Inflammatory macrophage treated with lipopolysaccharide for 4 hours (primary cell): ENCODE measurements around the gene KCND2.
A peak's percentile ranks its signal among the peaks of the same experiment; 100 is the strongest.
"Not testable (repeated sequence)": the region's sequence is repeated elsewhere in the genome, so short reads cannot be mapped to it uniquely, and the experiment has no call there.

Experiments
- DNase-seq: peaks from one replicate; pipeline ENCODE4 v3.0.0-alpha.2; 2020

Gene KCND2

GRCh38 chr7:120272701-120273475 lies at the start of gene KCND2:
Gene KCND2, plus strand, starts transcription at chr7:120273175.
- no peak for DNase-seq

GRCh38 chr7:120226188-120226587 lies 46.8 kb upstream of the KCND2 start:
- no peak for DNase-seq

- DNase-seq, result no peak
These were observed 45.7 kb upstream of the KCND2 start for GRCh38 chr7:120227255-120227654.

GRCh38 chr7:120229084-120229483 lies 43.9 kb upstream of the KCND2 start:
- no peak for DNase-seq

- DNase-seq, result no peak
These were observed 39.6 kb upstream of the KCND2 start for GRCh38 chr7:120233338-120233737.

GRCh38 chr7:120240350-120240749 lies 32.6 kb upstream of the KCND2 start:
- not testable (repeated sequence) for DNase-seq

- DNase-seq, result no peak
These were observed 31.0 kb upstream of the KCND2 start for GRCh38 chr7:120241973-120242372.

GRCh38 chr7:120254845-120255244 lies 18.1 kb upstream of the KCND2 start:
- DNase-seq, result no peak

GRCh38 chr7:120256344-120257070 lies 16.5 kb upstream of the KCND2 start:
- DNase-seq, result no peak

- DNase-seq, result no peak
These were observed 13.6 kb upstream of the KCND2 start for GRCh38 chr7:120259386-120259785.

- no peak for DNase-seq
These were observed 12.9 kb upstream of the KCND2 start for GRCh38 chr7:120260111-120260510.

GRCh38 chr7:120272261-120272660 lies 714 bp upstream of the KCND2 start:
- DNase-seq, result peak; percentile 15

GRCh38 chr7:120273476-120273975 lies 551 bp downstream of the KCND2 start:
- no peak for DNase-seq

- no peak for DNase-seq
These were observed 1.5 kb downstream of the KCND2 start for GRCh38 chr7:120274482-120274881.

- DNase-seq, result no peak
These were observed 1.9 kb downstream of the KCND2 start for GRCh38 chr7:120274899-120275298.

- DNase-seq, result no peak
These were observed 3.7 kb downstream of the KCND2 start for GRCh38 chr7:120276720-120277119.

GRCh38 chr7:120278773-120279172 lies 5.8 kb downstream of the KCND2 start:
- no peak for DNase-seq

- DNase-seq, result no peak
These were observed 7.8 kb downstream of the KCND2 start for GRCh38 chr7:120280743-120281142.

- no peak for DNase-seq
These were observed 20.1 kb downstream of the KCND2 start for GRCh38 chr7:120293027-120293426.

GRCh38 chr7:120302190-120302589 lies 29.2 kb downstream of the KCND2 start:
- no peak for DNase-seq

GRCh38 chr7:120303105-120303504 lies 30.1 kb downstream of the KCND2 start:
- DNase-seq, result no peak

GRCh38 chr7:120304674-120305073 lies 31.7 kb downstream of the KCND2 start:
- DNase-seq, result no peak

- DNase-seq, result no peak
These were observed 35.1 kb downstream of the KCND2 start for GRCh38 chr7:120307991-120308545.
